ENCODE data around the gene UBR3. TPM values are rescaled to one million over a fixed set of nuclear protein-coding genes. Genes with fewer than 3 reads are reported as not detected.

The UBR3 gene
- total RNA-seq, 4 donors from 2014 or later: 101 to 192 (median 114) TPM

GRCh38 chr2:170091436-170091835 is 264.2 kb downstream of the UBR3 start:
- intact Hi-C loops (cut with DNase I): no loop called here
- H3K36me3 ChIP-seq: no peaks in the 10 kb centered on the region
- H3K27ac ChIP-seq: no peak overlapping the region
- no peak overlapping the region for H3K4me3 ChIP-seq (replicated peaks in 1 of 3)
- WGBS, 2 donors: 87 to 95% methylated on average over 3 of the region's 3 CpGs
- H3K4me1 ChIP-seq: peaks cover 0 to 6% of the 10 kb centered on the region in 2 donors
- DNase-seq: no peak
- TF ChIP-seq POLR2A (IDR thresholded peaks at IDR 0.05) (no peak), CTCF (IDR thresholded peaks at IDR 0.05) (no peak)
- H3K27me3 ChIP-seq: no peaks in the 10 kb centered on the region
- no peaks in the 10 kb centered on the region for H3K9me3 ChIP-seq

- H3K36me3 ChIP-seq: no peaks in the 10 kb centered on the region
- peaks cover 0 to 6% of the 10 kb centered on the region in 2 donors for H3K4me1 ChIP-seq
- no peak for DNase-seq
- intact Hi-C loops (cut with DNase I): no loop called here
- 95% methylated on average over 4 of the region's 4 CpGs for WGBS, 2 donors
- no peak overlapping the region for H3K27ac ChIP-seq
- H3K27me3 ChIP-seq: no peaks in the 10 kb centered on the region
- H3K4me3 ChIP-seq (replicated peaks in 1 of 3): no peak overlapping the region
- TF ChIP-seq POLR2A (IDR thresholded peaks at IDR 0.05) (no peak), CTCF (IDR thresholded peaks at IDR 0.05) (no peak)
- no peaks in the 10 kb centered on the region for H3K9me3 ChIP-seq
Observed at GRCh38 chr2:170092436-170093060, 265.3 kb downstream of the UBR3 start.

- intact Hi-C loops (cut with DNase I): loop anchor here (5.0 kb wide), 1 partner anchor 132 kb away; no protein-coding TSS in a partner anchor
- H3K9me3 ChIP-seq: no peaks in the 10 kb centered on the region
- no peak overlapping the region for H3K4me3 ChIP-seq (replicated peaks in 1 of 3)
- no peak for TF ChIP-seq CTCF (IDR thresholded peaks at IDR 0.05)
- TF ChIP-seq POLR2A (IDR thresholded peaks at IDR 0.05): no peak
- no peak overlapping the region for H3K27ac ChIP-seq
- no peaks in the 10 kb centered on the region for H3K36me3 ChIP-seq
- no peaks in the 10 kb centered on the region for H3K4me1 ChIP-seq
- H3K27me3 ChIP-seq: no peaks in the 10 kb centered on the region
- no peak for DNase-seq
Observed at GRCh38 chr2:170095380-170095779, 268.1 kb downstream of the UBR3 start.

GRCh38 chr2:170098626-170099312 is 271.5 kb downstream of the UBR3 start:
- Histone ChIP-seq H3K4me1 (no peaks in the 10 kb centered on the region), H3K9me3 (no peaks in the 10 kb centered on the region), H3K27me3 (no peaks in the 10 kb centered on the region), H3K27ac (no peak overlapping the region), H3K4me3 (replicated peaks in 1 of 3) (no peak overlapping the region), H3K36me3 (no peaks in the 10 kb centered on the region)
- no peak for TF ChIP-seq POLR2A (IDR thresholded peaks at IDR 0.05)
- no peak for TF ChIP-seq CTCF (IDR thresholded peaks at IDR 0.05)
- intact Hi-C loops (cut with DNase I): loop anchor here (5.0 kb wide), 1 partner anchor 129 kb away; no protein-coding TSS in a partner anchor
- DNase-seq: no peak
- WGBS, 2 donors: 69 to 80% methylated on average over 4 of the region's 4 CpGs

- intact Hi-C loops (cut with DNase I): no loop called here
- no peaks in the 10 kb centered on the region for H3K27me3 ChIP-seq
- no peak overlapping the region for H3K4me3 ChIP-seq (replicated peaks in 1 of 3)
- H3K36me3 ChIP-seq: no peaks in the 10 kb centered on the region
- no peaks in the 10 kb centered on the region for H3K9me3 ChIP-seq
- no peaks in the 10 kb centered on the region for H3K4me1 ChIP-seq
- 77 to 80% methylated on average over 3 of the region's 3 CpGs for WGBS, 2 donors
- no peak for DNase-seq
- no peak overlapping the region for H3K27ac ChIP-seq
- TF ChIP-seq CTCF (IDR thresholded peaks at IDR 0.05) (no peak), POLR2A (IDR thresholded peaks at IDR 0.05) (no peak)
Observed at GRCh38 chr2:170101789-170102188, 274.5 kb downstream of the UBR3 start.
